GM12875 (cell line): Measurements from ENCODE around the gene PROB1.

Experiments
- H3K4me3 ChIP-seq: one replicate; pipeline ENCODE4 v1.5.1; 2011; ENCODE audit warnings: low read depth, low read length, control low read depth
- CTCF ChIP-seq: IDR thresholded peaks from 2 replicates; pipeline ENCODE4 v1.5.1; 2011; ENCODE audit warnings: low read depth, mild to moderate bottlenecking, control low read depth, inconsistent platforms, low read length, moderate library complexity, borderline replicate concordance; ENCODE audit not compliant: insufficient read depth

Gene PROB1

GRCh38 chr5:139341187-139341688 lies 53.7 kb downstream of the PROB1 start:
- H3K4me3 ChIP-seq, result peak overlapping the region; percentile 98
- TF ChIP-seq CTCF, result no peak
